Measurements from ENCODE around the gene OARD1. TPM values are rescaled to one million over a fixed set of nuclear protein-coding genes. Genes with fewer than 3 reads are reported as not detected.

Gene OARD1
- total and polyA plus RNA-seq, 2 of the 8 experiments (the other 6 are each of a cell fraction or from before 2014, with no cell fraction given) = 16.8 to 35.8 TPM

DNA sequence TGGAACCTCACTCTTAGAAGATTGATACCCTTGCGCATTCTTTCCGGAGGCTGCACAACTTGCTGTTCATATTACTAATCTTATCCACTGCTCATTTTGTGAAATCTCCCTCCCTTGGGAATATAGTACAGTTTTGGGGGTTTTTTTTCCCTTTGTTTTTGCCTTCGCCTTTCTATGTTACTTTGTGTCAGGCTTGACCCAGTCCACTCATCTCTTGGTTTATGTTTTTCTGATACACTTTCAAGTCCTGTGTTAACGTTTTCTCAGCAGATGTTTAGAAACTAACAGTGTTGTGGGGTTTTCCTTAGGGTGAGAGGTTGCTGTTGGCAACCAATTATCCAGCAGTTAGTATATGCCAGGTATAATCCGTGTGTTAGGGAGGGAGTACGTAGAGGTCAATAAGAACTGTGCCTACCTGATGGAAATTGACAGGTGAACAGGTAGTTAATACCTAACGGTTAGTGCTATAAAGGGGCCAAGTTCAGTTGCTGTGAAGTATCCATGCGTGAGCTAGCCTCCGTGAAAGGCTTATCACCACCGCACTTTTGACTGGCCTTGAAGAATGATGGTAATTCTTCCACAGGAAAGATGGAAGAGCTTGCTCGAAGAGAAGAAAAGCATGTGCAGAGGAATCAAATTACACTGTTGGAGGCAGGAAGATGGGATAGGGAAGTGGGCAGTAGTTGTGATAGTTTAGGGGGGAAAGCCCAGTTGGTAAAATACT is 2.0 kb upstream of the OARD1 start:
- H4K5ac ChIP-seq (ENCODE audit: insufficient read length, low read depth, low read length) = no peak overlapping the region
- H4K8ac ChIP-seq (ENCODE audit: extremely low read depth, insufficient read depth, low read length) = no peak overlapping the region
- H3K23me2 ChIP-seq (ENCODE audit: low read depth, low read length) = peaks cover 11% of the 10 kb centered on the region
- peak; percentile 9 for TF ChIP-seq ASH2L (IDR thresholded peaks at IDR 0.05; ENCODE audit: low read length)
- TF ChIP-seq, protein P1, sequence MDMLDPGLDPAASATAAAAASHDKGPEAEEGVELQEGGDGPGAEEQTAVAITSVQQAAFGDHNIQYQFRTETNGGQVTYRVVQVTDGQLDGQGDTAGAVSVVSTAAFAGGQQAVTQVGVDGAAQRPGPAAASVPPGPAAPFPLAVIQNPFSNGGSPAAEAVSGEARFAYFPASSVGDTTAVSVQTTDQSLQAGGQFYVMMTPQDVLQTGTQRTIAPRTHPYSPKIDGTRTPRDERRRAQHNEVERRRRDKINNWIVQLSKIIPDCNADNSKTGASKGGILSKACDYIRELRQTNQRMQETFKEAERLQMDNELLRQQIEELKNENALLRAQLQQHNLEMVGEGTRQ (IDR thresholded peaks at IDR 0.05; ENCODE audit: low read length) = no peak
- H4K20me1 ChIP-seq (replicated peaks in 1 of 2; ENCODE audit: control insufficient read depth in 1 of 2, insufficient read depth in 2 of 2, low read length in 2 of 2) = peaks cover 0 to 7% of the 10 kb centered on the region in 2 experiments
- peak overlapping the region; percentile 67 for H4K91ac ChIP-seq (replicated peaks; ENCODE audit: insufficient read length, low read length)
- no peak overlapping the region for H2BK15ac ChIP-seq (ENCODE audit: low read length)
- H3K4ac ChIP-seq (replicated peaks; ENCODE audit: insufficient read length, low read depth, low read length) = peak overlapping the region; percentile 61
- CTCF ChIA-PET (ENCODE audit: partially characterized antibody) = no interaction called here
- H3K9me3 ChIP-seq (ENCODE audit: insufficient read depth in 2 of 2, low read depth in 1 of 2, low read length in 1 of 2) = no peaks in the 10 kb centered on the region
- H3K4me2 ChIP-seq (ENCODE audit: insufficient read depth in 1 of 2, low read depth in 2 of 2, low read length in 2 of 2) = peak overlapping the region; percentile 89 to 98
- WGBS, 2 experiments (ENCODE audit: extremely low coverage in 1 of 2, insufficient coverage in 1 of 2, insufficient read length in 1 of 2, insufficient replicate concordance in 2 of 2, low coverage in 1 of 2, low lambda C conversion rate in 2 of 2, missing lambda C conversion rate in 1 of 2) = 13% methylated on average over 11 of the region's 11 CpGs; no CpG with 5 or more reads in 1 of the 2 experiments
- H2AFZ ChIP-seq (ENCODE audit: low read length) = no peak overlapping the region
- peaks cover 40 to 55% of the 10 kb centered on the region in 2 experiments for H3K79me2 ChIP-seq (ENCODE audit: control insufficient read depth in 1 of 2, insufficient read depth in 2 of 2, low read length in 2 of 2)
- peaks cover 1 to 17% (median 4%) of the 10 kb centered on the region in 4 experiments; a peak in 5 of 8 replicates for H3K36me3 ChIP-seq (ENCODE audit: control insufficient read depth in 2 of 4, insufficient read depth in 4 of 4, low read length in 3 of 4)
- POLR2A ChIA-PET (ENCODE audit: partially characterized antibody) = interaction anchor here (0.7 to 1.4 kb wide), 4 partner anchors 10 to 126 kb away, joined by 3 to 4 read pairs (median 3); no protein-coding TSS in a partner anchor
- peak overlapping the region; percentile 83 to 96 (median 92) for H3K4me3 ChIP-seq (ENCODE audit: extremely low read depth in 1 of 4, insufficient read depth in 2 of 4, low read depth in 3 of 4, low read length in 4 of 4)
- no peak overlapping the region for H2AK5ac ChIP-seq (ENCODE audit: low read depth, low read length)
- peak overlapping the region; percentile 38 to 92 (median 81) for H3K9ac ChIP-seq (replicated peaks in 1 of 4; ENCODE audit: extremely low read depth in 1 of 4, low read depth in 3 of 4, low read length in 3 of 4)
- DNase-seq (ENCODE audit: low read depth in 1 of 2, low spot score in 2 of 2) (no peak), FAIRE-seq (peak; percentile 58)
- H2BK12ac ChIP-seq (ENCODE audit: low read depth, low read length) = peak overlapping the region; percentile 56
- no peak overlapping the region for H2BK120ac ChIP-seq (replicated peaks; ENCODE audit: low read depth, low read length)
- peak overlapping the region; percentile 25 for H3K18ac ChIP-seq (ENCODE audit: extremely low read depth, low read length)
- H3K4me1 ChIP-seq (replicated peaks in 1 of 4; ENCODE audit: control insufficient read depth in 3 of 4, insufficient read depth in 4 of 4, low read length in 3 of 4) = peaks cover 2 to 5% (median 4%) of the 10 kb centered on the region in 4 experiments; a peak in 3 of 7 replicates
- H2BK20ac ChIP-seq (ENCODE audit: low read length) = no peak overlapping the region
- no peaks in the 10 kb centered on the region for H3K27me3 ChIP-seq (replicated peaks in 1 of 4; ENCODE audit: control insufficient read depth in 3 of 4, extremely low read depth in 1 of 4, insufficient read depth in 3 of 4, low read length in 3 of 4)
- H3K14ac ChIP-seq (ENCODE audit: insufficient read length) = no peak overlapping the region
- H3K79me1 ChIP-seq (ENCODE audit: low read depth, low read length) = no peaks in the 10 kb centered on the region; the same call in 1 of the 2 replicates
- peak overlapping the region; percentile 17 for H3K56ac ChIP-seq (replicated peaks; ENCODE audit: insufficient read length, low read depth, low read length)
- H3K27ac ChIP-seq (ENCODE audit: low read depth, low read length) = peak overlapping the region; percentile 96
- peak overlapping the region; percentile 47; the same call in 1 of the 2 replicates for H2BK5ac ChIP-seq (ENCODE audit: low read depth, low read length)
- no peak overlapping the region for H3K23ac ChIP-seq (ENCODE audit: insufficient read length)
